ENCODE data around the gene NID2. TPM values are rescaled to one million over a fixed set of nuclear protein-coding genes. Genes with fewer than 3 reads are reported as not detected.

The NID2 gene
- total and polyA plus RNA-seq, 10 of the 15 experiments (the other 5 are each of a cell fraction or from before 2014, with no cell fraction given), result 0.04 to 0.49 (median 0.23) TPM; not detected in 3

- TF ChIP-seq ZBTB40 (IDR thresholded peaks at IDR 0.05; ENCODE audit: borderline replicate concordance) (no peak), TAF1 (IDR thresholded peaks at IDR 0.05; ENCODE audit: borderline replicate concordance, low read depth, low read length) (no peak), JUND (IDR thresholded peaks at IDR 0.05; ENCODE audit: low read depth, low read length) (no peak), RELB (IDR thresholded peaks at IDR 0.05; ENCODE audit: low read depth) (no peak)
Observed at GRCh38 chr14:52106840-52107239, 38.0 kb upstream of the NID2 start (continued).

DNA sequence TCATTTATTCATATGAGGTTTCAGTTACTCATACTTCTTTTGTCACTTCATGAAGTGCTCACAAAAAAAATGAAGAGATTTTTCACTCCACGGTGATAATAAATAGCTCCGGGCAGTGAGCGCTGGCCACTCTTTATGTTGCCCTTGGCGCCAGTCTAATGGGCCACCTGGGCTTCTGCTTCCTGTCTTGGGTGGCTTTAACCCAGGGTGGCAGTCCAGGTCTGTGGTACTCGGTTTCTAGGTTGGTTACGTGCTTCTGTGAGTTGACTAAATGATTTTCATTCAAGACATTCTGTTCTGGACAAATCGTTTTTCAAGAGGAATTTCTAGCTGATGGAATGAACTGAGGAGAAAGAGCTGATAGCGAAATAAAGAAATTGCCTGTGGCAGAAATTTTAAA, 34.6 kb upstream of the NID2 start:
- RAD21 ChIA-PET (ENCODE audit: unreplicated experiment), result no interaction called here
- Histone ChIP-seq H3K4me3 (no peak overlapping the region), H3K27me3 (replicated peaks in 1 of 2; ENCODE audit: control insufficient read depth in 2 of 2, insufficient read depth in 2 of 2, low read length in 1 of 2) (no peaks in the 10 kb centered on the region), H3K4me2 (ENCODE audit: control insufficient read depth, insufficient read depth) (no peak overlapping the region), H3K36me3 (ENCODE audit: control insufficient read depth in 2 of 2, insufficient read depth in 2 of 2, low read length in 1 of 2) (no peaks in the 10 kb centered on the region), H2AFZ (ENCODE audit: control insufficient read depth, low read depth, low read length) (no peak overlapping the region), H4K20me1 (ENCODE audit: control insufficient read depth, insufficient read depth) (no peaks in the 10 kb centered on the region), H3K79me2 (ENCODE audit: control insufficient read depth, insufficient read depth, low read length) (no peaks in the 10 kb centered on the region), H3K9ac (ENCODE audit: control insufficient read depth, insufficient read depth, low read length) (no peak overlapping the region), H3K9me3 (replicated peaks; ENCODE audit: control insufficient read depth, insufficient read depth, low read length) (no peaks in the 10 kb centered on the region), H3K4me1 (ENCODE audit: control insufficient read depth, insufficient read depth, low read length) (no peaks in the 10 kb centered on the region), H3K27ac (ENCODE audit: control insufficient read depth, insufficient read depth) (no peak overlapping the region)
- CTCF ChIA-PET, result no interaction called here
- BruUV-seq (replicated peaks), result no TSS peak
- ATAC-seq (no peak), FAIRE-seq (no peak), DNase-seq (ENCODE audit: low read depth, low spot score) (no peak)
- POLR2A ChIA-PET, result no interaction called here
- 42% methylated on average over 8 of the region's 8 CpGs for WGBS (ENCODE audit: insufficient coverage, insufficient replicate concordance, low lambda C conversion rate, missing lambda C conversion rate)
- SMC1A ChIA-PET (ENCODE audit: uncharacterized antibody, unreplicated experiment), result interaction anchor here (1.1 kb wide), 1 partner anchor 11 kb away, joined by 4 read pairs; no protein-coding TSS in a partner anchor
- in situ Hi-C loops (cut with MboI) (no loop called here), intact Hi-C loops (cut with micrococcal nuclease; ENCODE audit: unreplicated experiment) (no loop called here)
- TF ChIP-seq CEBPB (IDR thresholded peaks at IDR 0.05; ENCODE audit: borderline replicate concordance in 1 of 2, low read depth in 2 of 2, low read length in 2 of 2) (no peak), SMC3 (IDR thresholded peaks at IDR 0.05; ENCODE audit: borderline replicate concordance, low read length) (no peak), ZNF384 (IDR thresholded peaks at IDR 0.05; ENCODE audit: borderline replicate concordance, low read depth, low read length) (no peak)
- TF ChIP-seq, protein P1, sequence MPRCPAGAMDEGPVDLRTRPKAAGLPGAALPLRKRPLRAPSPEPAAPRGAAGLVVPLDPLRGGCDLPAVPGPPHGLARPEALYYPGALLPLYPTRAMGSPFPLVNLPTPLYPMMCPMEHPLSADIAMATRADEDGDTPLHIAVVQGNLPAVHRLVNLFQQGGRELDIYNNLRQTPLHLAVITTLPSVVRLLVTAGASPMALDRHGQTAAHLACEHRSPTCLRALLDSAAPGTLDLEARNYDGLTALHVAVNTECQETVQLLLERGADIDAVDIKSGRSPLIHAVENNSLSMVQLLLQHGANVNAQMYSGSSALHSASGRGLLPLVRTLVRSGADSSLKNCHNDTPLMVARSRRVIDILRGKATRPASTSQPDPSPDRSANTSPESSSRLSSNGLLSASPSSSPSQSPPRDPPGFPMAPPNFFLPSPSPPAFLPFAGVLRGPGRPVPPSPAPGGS (IDR thresholded peaks at IDR 0.05; ENCODE audit: borderline replicate concordance, insufficient read depth, low read depth, low read length, poor library complexity, severe bottlenecking), result no peak
- TF ChIP-seq, protein P2, sequence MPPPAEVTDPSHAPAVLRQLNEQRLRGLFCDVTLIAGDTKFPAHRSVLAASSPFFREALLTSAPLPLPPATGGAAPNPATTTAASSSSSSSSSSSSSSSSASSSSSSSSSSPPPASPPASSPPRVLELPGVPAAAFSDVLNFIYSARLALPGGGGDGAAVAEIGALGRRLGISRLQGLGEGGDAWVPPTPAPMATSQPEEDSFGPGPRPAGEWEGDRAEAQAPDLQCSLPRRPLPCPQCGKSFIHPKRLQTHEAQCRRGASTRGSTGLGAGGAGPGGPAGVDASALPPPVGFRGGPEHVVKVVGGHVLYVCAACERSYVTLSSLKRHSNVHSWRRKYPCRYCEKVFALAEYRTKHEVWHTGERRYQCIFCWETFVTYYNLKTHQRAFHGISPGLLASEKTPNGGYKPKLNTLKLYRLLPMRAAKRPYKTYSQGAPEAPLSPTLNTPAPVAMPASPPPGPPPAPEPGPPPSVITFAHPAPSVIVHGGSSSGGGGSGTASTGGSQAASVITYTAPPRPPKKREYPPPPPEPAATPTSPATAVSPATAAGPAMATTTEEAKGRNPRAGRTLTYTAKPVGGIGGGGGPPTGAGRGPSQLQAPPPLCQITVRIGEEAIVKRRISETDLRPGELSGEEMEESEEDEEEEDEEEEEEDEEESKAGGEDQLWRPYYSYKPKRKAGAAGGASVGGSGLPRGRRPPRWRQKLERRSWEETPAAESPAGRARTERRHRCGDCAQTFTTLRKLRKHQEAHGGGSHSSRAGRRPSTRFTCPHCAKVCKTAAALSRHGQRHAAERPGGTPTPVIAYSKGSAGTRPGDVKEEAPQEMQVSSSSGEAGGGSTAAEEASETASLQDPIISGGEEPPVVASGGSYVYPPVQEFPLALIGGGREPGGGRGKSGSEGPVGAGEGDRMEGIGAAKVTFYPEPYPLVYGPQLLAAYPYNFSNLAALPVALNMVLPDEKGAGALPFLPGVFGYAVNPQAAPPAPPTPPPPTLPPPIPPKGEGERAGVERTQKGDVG (CRISPR knock-in tag; IDR thresholded peaks at IDR 0.05), result no peak
- TF ChIP-seq, protein P3, sequence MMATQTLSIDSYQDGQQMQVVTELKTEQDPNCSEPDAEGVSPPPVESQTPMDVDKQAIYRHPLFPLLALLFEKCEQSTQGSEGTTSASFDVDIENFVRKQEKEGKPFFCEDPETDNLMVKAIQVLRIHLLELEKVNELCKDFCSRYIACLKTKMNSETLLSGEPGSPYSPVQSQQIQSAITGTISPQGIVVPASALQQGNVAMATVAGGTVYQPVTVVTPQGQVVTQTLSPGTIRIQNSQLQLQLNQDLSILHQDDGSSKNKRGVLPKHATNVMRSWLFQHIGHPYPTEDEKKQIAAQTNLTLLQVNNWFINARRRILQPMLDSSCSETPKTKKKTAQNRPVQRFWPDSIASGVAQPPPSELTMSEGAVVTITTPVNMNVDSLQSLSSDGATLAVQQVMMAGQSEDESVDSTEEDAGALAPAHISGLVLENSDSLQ (IDR thresholded peaks at IDR 0.05), result no peak

Data from GM12878 (cell line).